HG02642 (cell line): ENCODE data around the gene SSBP3.
"Not testable (repeated sequence)": the region's sequence is repeated elsewhere in the genome, so short reads cannot be mapped to it uniquely, and the experiment has no call there.

Experiments used
- ATAC-seq: cut with Tn5 transposase; IDR thresholded peaks from one replicate; pipeline ENCODE4 v1.9.1; 2021; ENCODE audit warnings: mild to moderate bottlenecking; ENCODE audit not compliant: unreplicated experiment, poor library complexity

The SSBP3 gene

DNA sequence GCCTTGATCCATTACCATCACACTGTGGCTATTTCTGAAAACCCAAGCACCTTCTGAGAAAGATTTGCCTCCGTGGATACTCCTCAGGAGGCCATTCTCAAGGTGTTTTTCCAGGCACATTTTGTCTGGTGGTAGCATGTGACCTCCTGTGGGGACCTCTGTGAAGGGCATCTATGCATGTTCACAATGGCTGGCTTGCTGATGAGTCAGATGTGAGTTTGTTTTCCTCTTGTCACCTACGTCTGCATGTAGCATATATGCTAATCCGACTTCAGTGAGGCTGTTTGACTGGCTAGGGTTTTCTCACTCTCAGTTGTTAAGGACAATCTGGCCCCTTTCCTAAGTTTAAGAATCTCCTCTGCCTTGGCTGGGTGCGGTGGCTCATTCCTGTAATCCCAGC is 198.3 kb downstream of the SSBP3 start:
- not testable (repeated sequence) for ATAC-seq

DNA sequence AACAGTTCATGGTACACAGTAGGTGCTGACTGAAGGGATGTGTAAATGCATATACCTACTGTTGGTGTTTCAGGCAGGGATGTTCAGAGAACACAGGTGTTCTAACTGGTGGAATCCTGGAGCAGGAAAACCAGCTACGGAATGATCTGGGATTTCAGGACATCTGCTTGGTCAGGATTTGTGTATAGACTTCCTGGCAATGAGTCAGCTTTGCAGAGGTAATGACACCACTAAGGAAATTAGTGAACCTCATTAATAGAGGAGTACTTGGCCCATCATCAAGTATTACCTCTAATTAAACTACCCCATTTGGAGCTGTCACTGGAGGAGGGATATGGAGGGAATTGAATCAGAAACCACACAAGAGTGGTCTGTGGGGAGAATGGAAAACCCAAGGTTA is 198.9 kb downstream of the SSBP3 start:
- no peak for ATAC-seq

DNA sequence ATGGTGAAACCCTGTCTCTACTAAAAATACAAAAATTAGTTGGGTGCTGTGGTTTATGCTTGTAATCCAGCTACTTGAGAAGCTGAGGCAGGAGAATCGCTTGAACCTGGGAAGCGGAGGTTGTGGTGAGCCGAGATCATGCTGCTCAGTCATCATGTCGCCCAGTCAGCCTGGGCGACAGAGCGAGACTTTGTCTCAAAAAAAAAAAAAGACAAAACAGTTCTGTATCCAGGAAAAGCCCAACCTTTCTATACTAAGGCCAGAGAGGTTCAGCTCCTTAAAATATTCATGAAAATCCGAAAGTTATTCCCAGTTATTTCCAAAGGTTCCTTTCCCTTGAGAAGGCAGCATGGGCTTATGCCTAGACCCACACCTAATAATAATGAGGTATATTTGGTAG is 202.0 kb downstream of the SSBP3 start:
- no peak for ATAC-seq

DNA sequence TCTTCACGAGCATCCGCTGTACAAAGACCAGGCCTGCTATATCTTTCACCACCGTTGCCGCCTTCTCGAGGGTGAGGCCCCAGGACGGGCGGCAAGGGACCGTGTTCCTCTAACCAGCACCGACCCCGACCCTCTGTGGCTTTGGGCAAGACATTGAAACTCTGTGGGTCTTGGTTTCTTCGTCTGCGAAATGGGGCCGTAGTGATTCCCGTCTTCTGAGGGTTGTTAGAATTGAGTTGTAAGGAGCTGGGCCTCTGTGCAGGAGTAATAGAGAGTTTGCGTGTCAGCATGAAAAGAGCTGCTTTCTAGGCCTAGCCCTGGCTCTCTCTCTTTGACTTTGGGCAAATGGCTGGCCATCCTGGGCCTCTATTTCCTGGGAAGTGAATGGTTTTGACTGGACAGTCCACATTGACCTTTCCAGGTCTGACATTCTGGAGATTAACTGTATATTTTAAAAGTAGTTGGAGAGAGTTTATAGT is 205.6 kb downstream of the SSBP3 start:
- peak; percentile 16 for ATAC-seq

DNA sequence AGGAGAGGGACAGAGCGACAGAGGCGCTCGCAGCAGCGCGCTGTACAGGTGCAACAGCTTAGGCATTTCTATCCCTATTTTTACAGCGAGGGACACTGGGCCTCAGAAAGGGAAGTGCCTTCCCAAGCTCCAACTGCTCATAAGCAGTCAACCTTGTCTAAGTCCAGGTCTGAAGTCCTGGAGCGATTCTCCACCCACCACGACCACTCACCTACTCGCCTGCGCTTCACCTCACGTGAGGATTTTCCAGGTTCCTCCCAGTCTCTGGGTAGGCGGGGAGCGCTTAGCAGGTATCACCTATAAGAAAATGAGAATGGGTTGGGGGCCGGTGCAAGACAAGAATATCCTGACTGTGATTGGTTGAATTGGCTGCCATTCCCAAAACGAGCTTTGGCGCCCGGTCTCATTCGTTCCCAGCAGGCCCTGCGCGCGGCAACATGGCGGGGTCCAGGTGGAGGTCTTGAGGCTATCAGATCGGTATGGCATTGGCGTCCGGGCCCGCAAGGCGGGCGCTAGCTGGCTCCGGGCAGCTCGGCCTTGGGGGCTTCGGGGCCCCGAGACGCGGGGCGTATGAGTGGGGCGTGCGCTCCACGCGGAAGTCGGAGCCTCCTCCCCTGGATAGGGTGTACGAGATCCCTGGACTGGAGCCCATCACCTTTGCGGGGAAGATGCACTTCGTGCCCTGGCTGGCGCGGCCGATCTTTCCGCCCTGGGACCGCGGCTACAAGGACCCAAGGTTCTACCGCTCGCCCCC is 206.3 kb downstream of the SSBP3 start, which contains the start of the genes CYB5RL and MRPL37:
TSS of gene CYB5RL (minus strand) at position 266 of the 754 bp plus-strand sequence. CDS start 4,414 bp downstream, outside the sequence.
TSS of gene MRPL37 (plus strand) at position 403 of the 754 bp plus-strand sequence. CDS start at position 480, 77 bp downstream.
- ATAC-seq, result peak; percentile 96

DNA sequence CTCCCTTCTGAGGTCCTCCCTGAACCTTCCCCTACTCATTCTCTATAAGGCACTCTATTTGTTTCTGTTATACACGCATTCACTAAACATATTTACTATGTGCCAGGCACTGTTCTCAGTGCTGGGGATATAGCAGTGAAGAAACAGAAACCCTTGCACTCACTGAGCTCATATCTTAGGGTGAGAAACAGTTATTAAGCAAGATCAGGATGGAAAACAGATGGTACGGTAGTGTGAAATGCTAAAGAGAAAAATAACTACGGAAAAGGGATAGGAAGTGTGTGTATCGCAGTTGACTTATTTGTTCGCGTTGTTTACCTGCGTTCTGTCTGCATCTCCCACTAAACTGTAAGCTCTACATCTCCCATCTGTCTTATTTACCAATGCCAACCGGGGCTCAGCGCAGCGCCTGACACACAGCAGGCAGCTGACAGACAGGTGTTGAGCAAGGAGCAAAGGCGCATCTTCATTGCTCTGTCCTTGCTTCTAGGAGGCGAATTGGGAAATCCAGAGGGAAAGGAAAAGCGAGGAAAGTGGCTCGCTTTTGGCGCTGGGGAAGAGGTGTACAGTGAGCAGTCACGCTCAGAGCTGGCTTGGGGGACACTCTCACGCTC is 206.9 kb downstream of the SSBP3 start:
- peak; percentile 2 for ATAC-seq

DNA sequence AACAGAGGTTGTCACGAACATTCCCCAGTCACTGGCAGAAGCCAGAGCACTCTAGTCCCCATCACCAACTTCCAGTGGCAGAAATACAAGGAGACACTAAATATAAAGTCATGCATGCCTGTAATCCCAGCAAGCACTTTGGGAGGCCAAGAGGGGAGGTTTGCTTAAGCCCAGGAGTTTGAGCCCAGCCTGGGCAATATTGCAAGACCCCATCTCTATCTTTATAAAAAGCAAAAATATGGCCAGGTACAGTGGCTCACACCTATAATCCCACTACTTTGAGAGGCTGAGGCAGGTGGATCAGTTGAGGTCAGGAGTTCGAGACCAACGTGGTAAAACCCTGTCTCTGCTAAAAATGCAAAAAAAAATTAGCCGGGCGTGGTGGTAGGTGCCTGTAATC is 212.7 kb downstream of the SSBP3 start:
- no peak for ATAC-seq

DNA sequence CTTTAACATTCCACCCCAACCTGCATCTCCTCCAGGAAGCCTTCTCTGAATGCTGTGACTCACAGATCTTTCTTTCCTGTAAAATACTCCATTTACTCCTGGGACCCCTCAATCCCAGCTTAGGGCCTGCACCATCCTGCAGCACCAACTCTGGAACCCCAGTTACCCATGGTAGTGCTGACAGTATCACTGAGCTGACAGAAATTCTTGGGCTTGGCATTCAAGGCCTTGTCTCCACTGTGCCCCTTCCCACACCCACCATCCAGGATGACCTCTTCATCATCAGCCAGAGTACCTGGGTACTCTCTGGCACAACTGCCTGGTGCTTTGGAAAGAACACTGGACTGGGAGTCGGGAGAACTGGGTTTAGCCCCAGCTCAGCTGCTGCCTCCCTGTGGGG is 214.7 kb downstream of the SSBP3 start:
- ATAC-seq, result no peak

DNA sequence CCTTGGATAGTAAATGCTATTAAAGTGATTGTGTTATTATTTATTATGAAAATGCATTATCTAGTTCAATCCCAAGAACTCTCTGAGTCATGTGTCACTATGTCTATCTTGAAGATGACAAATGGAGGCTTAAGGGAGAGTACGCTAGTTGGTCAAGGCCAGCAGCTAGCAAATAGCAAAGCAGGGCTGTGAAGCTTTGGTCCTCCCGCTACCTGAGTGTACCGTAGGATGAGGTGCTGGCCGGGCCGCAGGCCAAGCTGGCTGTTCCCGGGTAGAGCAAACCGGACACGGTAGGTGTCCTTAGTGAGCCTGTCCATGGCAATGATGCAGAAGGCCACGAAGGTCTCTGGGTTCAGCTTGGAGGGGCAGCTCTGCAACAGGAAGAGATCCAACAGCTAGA is 215.7 kb downstream of the SSBP3 start:
- ATAC-seq, result no peak

DNA sequence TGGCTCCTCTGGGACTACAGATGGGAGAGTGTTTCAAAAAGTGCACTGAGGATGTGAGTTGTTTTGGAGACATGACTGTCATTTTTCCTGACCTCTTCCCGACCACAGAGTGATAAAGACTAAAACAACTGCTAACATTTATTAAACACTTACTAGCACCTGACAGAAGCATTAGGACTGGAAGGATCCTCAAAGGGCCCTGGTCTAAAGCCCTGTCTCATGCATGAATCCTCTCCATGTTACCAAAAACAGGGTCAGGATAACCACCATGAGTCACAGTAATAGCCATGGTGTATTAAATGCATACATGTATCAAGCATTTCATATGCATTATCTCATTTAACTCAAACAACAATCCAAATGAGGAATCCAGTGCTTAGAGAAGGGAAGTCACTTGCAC is 217.9 kb downstream of the SSBP3 start:
- no peak for ATAC-seq

DNA sequence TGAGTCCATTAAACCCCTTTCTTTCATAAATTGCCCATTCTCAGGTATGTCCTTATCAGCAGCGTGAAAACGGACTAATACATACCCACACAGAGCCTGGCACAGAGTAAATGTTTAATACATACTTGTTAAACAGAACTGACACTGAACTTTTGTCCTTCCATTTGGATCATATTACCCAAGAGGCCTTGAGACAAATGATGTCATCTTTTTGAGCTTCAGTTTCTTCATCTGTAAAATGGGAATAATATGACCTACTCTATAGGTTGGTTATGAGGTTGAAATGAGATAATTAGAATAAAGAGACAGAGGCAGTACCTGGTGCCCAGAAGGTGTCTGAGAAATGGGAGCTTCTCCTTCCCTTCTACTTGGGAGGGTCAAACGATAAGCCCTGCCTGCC is 220.1 kb downstream of the SSBP3 start:
- no peak for ATAC-seq

DNA sequence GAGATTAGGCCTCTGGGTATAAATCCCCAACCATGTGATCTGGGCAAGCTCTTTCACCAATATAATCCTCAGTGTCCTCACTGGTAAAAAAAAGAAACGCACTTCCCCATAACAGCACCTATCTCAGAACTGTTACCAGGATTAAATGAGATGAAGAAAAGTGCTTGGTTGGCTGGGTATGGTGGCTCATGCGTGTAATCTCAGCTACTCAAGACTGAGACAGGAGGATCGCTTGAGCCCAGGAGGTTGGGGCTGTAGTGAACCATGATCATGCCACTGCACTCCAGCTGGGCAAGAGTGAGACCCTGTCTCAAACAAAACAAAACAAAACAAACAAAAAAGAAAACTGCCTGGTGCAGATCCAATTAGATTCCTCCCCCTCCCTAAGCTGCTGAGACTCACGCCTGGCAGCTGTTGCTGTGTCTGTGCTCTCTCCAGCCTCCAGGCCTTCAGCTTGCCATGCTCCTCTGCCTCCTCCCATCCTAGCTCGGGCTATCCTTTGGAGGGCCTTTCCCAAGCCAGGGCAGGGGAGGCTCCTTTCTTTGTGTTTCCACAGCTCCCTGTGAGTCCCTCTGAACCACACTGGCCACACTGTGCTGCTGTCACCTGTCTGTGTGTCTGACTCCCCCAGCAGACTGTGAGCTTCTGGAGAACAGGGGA is 225.4 kb downstream of the SSBP3 start:
- no peak for ATAC-seq

DNA sequence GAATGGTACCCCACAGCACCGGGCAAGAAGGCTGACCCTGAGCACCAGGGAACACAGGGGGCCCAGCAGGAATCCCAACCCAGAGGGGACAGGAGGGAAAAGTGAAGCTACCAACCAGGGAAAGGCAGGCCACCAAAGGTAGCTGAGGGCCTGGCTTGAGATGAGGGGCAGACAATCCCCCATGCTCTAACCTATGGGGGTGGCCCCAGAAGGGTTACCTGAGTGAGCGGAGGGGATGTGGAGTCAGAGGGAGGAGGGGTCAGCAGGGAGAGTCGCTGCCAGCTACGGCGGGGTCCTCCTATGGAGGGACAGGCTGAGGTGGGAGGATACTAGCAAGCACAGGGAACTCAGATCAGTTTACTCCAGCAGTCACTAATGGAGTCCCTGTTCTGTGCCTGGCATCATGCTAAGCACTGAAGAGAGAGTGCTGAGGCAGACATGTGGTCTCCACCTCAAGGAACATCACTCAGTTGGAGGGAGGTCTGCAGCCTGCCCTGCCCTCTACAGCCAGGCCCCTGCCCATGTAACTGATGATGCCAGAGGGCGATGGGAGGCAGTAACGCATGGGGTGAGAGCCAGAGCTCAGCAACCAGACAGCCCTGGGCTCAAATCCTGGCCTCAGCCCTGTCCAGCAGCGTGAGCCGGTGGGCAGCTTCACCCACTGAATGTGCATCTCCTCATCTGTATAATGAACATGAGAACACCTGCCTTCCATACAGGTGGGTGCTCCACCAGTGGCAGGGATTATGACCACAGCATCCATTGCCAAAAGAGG is 227.7 kb downstream of the SSBP3 start:
- ATAC-seq, result no peak

DNA sequence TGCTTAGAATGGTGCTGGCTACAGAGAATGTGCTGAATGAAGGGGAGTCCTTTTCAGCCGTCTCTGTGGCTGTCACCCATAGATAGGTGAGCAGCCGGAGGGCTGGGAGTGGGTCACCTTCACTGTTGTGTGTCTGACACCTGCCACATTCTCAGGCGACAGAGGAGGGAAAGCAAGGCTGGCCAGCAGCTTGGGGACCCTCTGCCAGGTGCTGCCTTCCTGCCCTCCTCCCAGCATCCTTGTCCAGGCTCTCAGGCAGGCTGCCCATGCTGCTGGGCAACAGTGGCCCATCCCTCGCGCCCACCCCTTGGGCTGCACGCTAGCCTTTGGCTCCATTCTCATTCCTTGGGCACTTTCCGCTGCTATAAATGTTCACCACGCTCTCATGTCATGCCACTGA is 228.5 kb downstream of the SSBP3 start:
- no peak for ATAC-seq

DNA sequence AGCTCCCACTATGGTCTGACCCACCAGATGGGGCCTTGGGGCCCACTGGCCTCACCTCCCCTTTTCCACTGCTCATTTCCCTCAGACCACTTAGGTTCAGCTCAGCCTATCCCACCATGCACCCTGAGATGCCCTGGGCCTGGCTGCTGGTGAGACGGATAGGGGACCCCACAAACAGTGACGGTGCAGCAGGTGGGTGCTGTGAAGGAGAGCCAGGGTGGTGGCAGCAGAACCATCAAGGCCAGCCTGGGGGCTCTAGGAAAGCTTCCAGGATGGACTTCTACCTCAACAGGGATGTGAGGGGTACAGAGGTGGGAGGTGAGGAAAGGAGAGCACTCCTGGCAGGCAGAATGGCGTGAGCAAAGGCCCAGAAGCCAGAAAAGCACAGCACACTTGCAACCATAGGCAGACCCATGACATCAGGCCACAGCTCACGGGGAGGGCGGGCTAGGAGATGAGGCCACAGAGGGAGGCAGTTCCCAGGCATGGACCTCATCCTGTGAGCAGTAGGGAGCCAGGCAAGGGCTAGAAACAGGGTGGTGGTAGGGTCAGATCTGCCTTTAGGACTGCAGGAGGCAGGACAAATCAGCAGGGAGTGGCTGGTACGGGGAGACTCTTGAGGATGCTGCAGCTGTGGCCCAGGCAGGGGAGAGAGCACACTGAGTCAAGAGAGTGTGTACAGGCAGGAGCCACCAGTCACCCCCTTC is 229.4 kb downstream of the SSBP3 start:
- ATAC-seq, result no peak
